Large intestine (tissue), 3 donors: Measurements from ENCODE around the gene CRK. TPM values are rescaled to one million over a fixed set of nuclear protein-coding genes. Genes with fewer than 3 reads are reported as not detected.

Source experiments
- DNase-seq, 2 donors: peaks; one replicate each; pipeline versions ENCODE4 v3.0.0 to v3.0.0-alpha.2; 2013
- H3K27ac ChIP-seq: one replicate; pipeline ENCODE4 v1.5.1; 2013; ENCODE audit warnings: low read length
- H3K27me3 ChIP-seq: 2 replicates; pipeline ENCODE4 v1.6.1; 2013; ENCODE audit warnings: low read length; ENCODE audit not compliant: control insufficient read depth, insufficient read depth
- H3K36me3 ChIP-seq: 2 replicates; pipeline ENCODE4 v1.6.1; 2013; ENCODE audit warnings: low read length; ENCODE audit not compliant: control insufficient read depth, insufficient read depth
- H3K4me1 ChIP-seq: one replicate; pipeline ENCODE4 v1.6.1; 2013; ENCODE audit warnings: low read length; ENCODE audit not compliant: control insufficient read depth, insufficient read depth
- H3K4me3 ChIP-seq: one replicate; pipeline ENCODE4 v1.5.1; 2013; ENCODE audit warnings: low read length
- H3K9me3 ChIP-seq: one replicate; pipeline ENCODE4 v1.6.1; 2013; ENCODE audit warnings: mild to moderate bottlenecking, low read depth, low read length, moderate library complexity; ENCODE audit not compliant: control insufficient read depth
- WGBS: methylation state at CpG from one replicate; pipeline ENCODE4 v1.1.5; 2013; ENCODE audit warnings: low lambda C conversion rate; ENCODE audit not compliant: insufficient coverage; 5-methylcytosine and 5-hydroxymethylcytosine counted together
- polyA plus RNA-seq: library from polyadenylated mRNA; unstranded; fragments of 120-200 nt; gene quantifications from one replicate; pipeline ENCODE4 v1.2.1, GENCODE V29; 2013

The CRK gene
- polyA plus RNA-seq, 1 donor: 42.2 TPM

- peak overlapping the region; percentile 79 for H3K27ac ChIP-seq
- no peaks in the 10 kb centered on the region for H3K27me3 ChIP-seq
- 100% methylated on average over 1 of the region's 2 CpGs for WGBS
- H3K36me3 ChIP-seq: peaks cover 15% of the 10 kb centered on the region
- H3K9me3 ChIP-seq: no peaks in the 10 kb centered on the region
- no peak for DNase-seq
- no peak overlapping the region for H3K4me3 ChIP-seq
- peaks cover 45% of the 10 kb centered on the region for H3K4me1 ChIP-seq
Measured at GRCh38 chr17:1375615-1376014, 80.4 kb downstream of the CRK start.

GRCh38 chr17:1374431-1375177 is 81.4 kb downstream of the CRK start:
- Histone ChIP-seq H3K27me3 (no peaks in the 10 kb centered on the region), H3K4me3 (no peak overlapping the region), H3K27ac (peak overlapping the region; percentile 79), H3K36me3 (peaks cover 15% of the 10 kb centered on the region), H3K9me3 (no peaks in the 10 kb centered on the region), H3K4me1 (peaks cover 45% of the 10 kb centered on the region)
- WGBS: 38% methylated on average over 3 of the region's 10 CpGs
- DNase-seq: peak in 1 of 2 donors; percentile 29

GRCh38 chr17:1373707-1374237 is 82.3 kb downstream of the CRK start:
- Histone ChIP-seq H3K4me3 (no peak overlapping the region), H3K4me1 (peaks cover 41% of the 10 kb centered on the region), H3K36me3 (peaks cover 17% of the 10 kb centered on the region), H3K9me3 (no peaks in the 10 kb centered on the region), H3K27ac (no peak overlapping the region), H3K27me3 (no peaks in the 10 kb centered on the region)
- no peak for DNase-seq
- 93% methylated on average over 3 of the region's 9 CpGs for WGBS

- H3K4me1 ChIP-seq: peaks cover 37% of the 10 kb centered on the region
- WGBS: no CpG with 5 or more reads among the region's 7 CpGs
- H3K36me3 ChIP-seq: peaks cover 19% of the 10 kb centered on the region
- H3K9me3 ChIP-seq: no peaks in the 10 kb centered on the region
- H3K27me3 ChIP-seq: no peaks in the 10 kb centered on the region
- no peak overlapping the region for H3K27ac ChIP-seq
- no peak for DNase-seq
- no peak overlapping the region for H3K4me3 ChIP-seq
Measured at GRCh38 chr17:1372618-1373017, 83.4 kb downstream of the CRK start.

DNA sequence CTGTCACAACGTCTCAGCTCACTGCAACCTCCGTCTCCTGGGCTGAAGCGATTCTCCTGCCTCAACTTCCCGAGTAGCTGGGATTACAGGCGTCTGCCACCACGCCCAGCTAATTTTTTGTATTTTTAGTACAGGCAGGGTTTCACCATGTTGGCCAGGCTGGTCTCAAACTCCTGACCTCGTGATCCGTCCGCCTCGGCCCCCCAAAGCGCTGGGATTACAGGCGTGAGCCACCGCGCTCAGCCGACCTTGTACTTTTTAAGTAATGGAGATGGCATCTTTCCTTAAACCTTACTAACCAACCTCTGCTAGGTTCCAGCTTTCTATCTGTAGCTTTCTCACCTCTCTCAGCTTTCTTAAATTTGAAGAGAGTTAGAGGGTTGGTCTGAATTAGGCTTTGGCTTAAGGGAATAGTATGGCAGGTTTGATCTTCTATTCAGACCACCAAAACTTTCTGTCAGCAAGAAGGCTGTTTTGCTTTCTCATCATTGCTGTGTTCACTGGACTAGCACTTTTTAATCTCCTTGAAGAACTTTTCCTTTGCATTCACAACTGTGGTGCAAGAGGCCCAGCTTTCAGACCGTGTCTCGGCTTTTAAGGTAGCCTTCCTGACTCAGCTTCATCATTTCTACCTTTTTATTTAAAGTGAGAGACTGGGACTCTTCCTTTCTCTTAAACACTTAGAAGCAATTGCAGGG is 84.0 kb downstream of the CRK start:
- H3K27me3 ChIP-seq: no peaks in the 10 kb centered on the region
- H3K27ac ChIP-seq: no peak overlapping the region
- no peak for DNase-seq
- no peak overlapping the region for H3K4me3 ChIP-seq
- WGBS: 82% methylated on average over 2 of the region's 17 CpGs
- H3K4me1 ChIP-seq: peaks cover 31% of the 10 kb centered on the region
- H3K36me3 ChIP-seq: peaks cover 21% of the 10 kb centered on the region
- H3K9me3 ChIP-seq: no peaks in the 10 kb centered on the region

Other genes with a start within 250 kb of the CRK start
- gene BHLHA9, start 185.8 kb downstream of the CRK start, polyA plus RNA-seq: not detected
- gene TRARG1, start 176.6 kb downstream of the CRK start, polyA plus RNA-seq: not detected
- 615 TPM for gene YWHAE, start 56.0 kb downstream of the CRK start, polyA plus RNA-seq
- gene MYO1C, start 36.5 kb upstream of the CRK start, polyA plus RNA-seq: 56.1 TPM
- gene INPP5K, start 60.4 kb upstream of the CRK start, polyA plus RNA-seq: 18.3 TPM
- 98.5 TPM for gene PITPNA, start 106.6 kb upstream of the CRK start, polyA plus RNA-seq
- 80.3 TPM for gene SLC43A2, start 172.6 kb upstream of the CRK start, polyA plus RNA-seq
- 6.5 TPM for gene SCARF1, start 189.5 kb upstream of the CRK start, polyA plus RNA-seq
- 9.0 TPM for gene RILP, start 193.6 kb upstream of the CRK start, polyA plus RNA-seq
- 177 TPM for gene PRPF8, start 228.6 kb upstream of the CRK start, polyA plus RNA-seq